Suprapubic skin (tissue), 4 donors: ENCODE data around the gene TMEM106C. TPM values are rescaled to one million over a fixed set of nuclear protein-coding genes. Genes with fewer than 3 reads are reported as not detected.

Experiments used
- DNase-seq, 2 donors: peaks; one replicate each; pipeline ENCODE4 v3.0.0-alpha.2; 2019; ENCODE audit warnings: low spot score in 2 of 2
- H3K27ac ChIP-seq: fragments of 200-600 bp; sonication (generic); one replicate; pipeline ENCODE4 v1.5.1; 2019
- H3K27me3 ChIP-seq: fragments of 200-600 bp; sonication (generic); one replicate; pipeline ENCODE4 v1.5.1; 2019
- H3K36me3 ChIP-seq: fragments of 200-600 bp; sonication (generic); one replicate; pipeline ENCODE4 v1.5.1; 2019
- H3K4me1 ChIP-seq: fragments of 200-600 bp; sonication (generic); one replicate; pipeline ENCODE4 v1.5.1; 2019
- H3K4me3 ChIP-seq: fragments of 200-600 bp; sonication (generic); one replicate; pipeline ENCODE4 v1.5.1; 2019; ENCODE audit warnings: mild to moderate bottlenecking
- H3K9me3 ChIP-seq: fragments of 200-600 bp; sonication (generic); one replicate; pipeline ENCODE4 v1.5.1; 2019
- CTCF ChIP-seq, 2 donors: fragments of 200-600 bp in 1 of 2; fragments of 450-650 bp in 1 of 2; sonication (generic) in 1 of 2; IDR thresholded peaks; one replicate each; pipeline ENCODE4 v1.5.1; 2016 to 2019; ENCODE audit warnings: antibody characterized with exemption in 2 of 2, mild to moderate bottlenecking in 1 of 2, moderate library complexity in 1 of 2
- EP300 ChIP-seq: sonication (generic); formaldehyde crosslinking; IDR thresholded peaks from one replicate; pipeline ENCODE4 v1.6.1; 2017; ENCODE audit warnings: antibody characterized with exemption
- POLR2A ChIP-seq, 2 donors: fragments of 450-650 bp; IDR thresholded peaks; one replicate each; pipeline ENCODE4 v1.6.1; 2017; ENCODE audit warnings: antibody characterized with exemption in 2 of 2, mild to moderate bottlenecking in 2 of 2, moderate library complexity in 2 of 2
- POLR2AphosphoS5 ChIP-seq, 3 donors: sonication (generic); formaldehyde crosslinking; IDR thresholded peaks; one replicate each; pipeline ENCODE4 v1.6.1; 2017; ENCODE audit warnings: antibody characterized with exemption in 3 of 3
- WGBS: methylation state at CpG from one replicate; pipeline ENCODE4 v1.1.5; 2018; 5-methylcytosine and 5-hydroxymethylcytosine counted together
- total RNA-seq, 4 donors: library from RNA; depleted of rRNA; stranded (reverse); fragments of >200 nt; gene quantifications; one replicate each; pipeline ENCODE4 v1.1.0, GENCODE V29; 2016

TMEM106C gene
- total RNA-seq, 4 donors from 2014 or later = 36.8 to 52.9 (median 46.5) TPM

- Histone ChIP-seq H3K27me3 (peaks cover 81% of the 10 kb centered on the region), H3K27ac (no peak overlapping the region), H3K9me3 (no peaks in the 10 kb centered on the region), H3K4me3 (peak overlapping the region; percentile 54), H3K36me3 (no peaks in the 10 kb centered on the region), H3K4me1 (peaks cover 49% of the 10 kb centered on the region)
- TF ChIP-seq POLR2A (IDR thresholded peaks at IDR 0.05) = no peak
- TF ChIP-seq POLR2AphosphoS5 (IDR thresholded peaks at IDR 0.05) = no peak
- TF ChIP-seq EP300 = no peak
- TF ChIP-seq CTCF (IDR thresholded peaks at IDR 0.05) = no peak
- peak in 1 of 2 donors; percentile 53 for DNase-seq
- WGBS = 0% methylated on average over 8 of the region's 13 CpGs
These were observed 39.0 kb downstream of the TMEM106C start for GRCh38 chr12:48002414-48002730.

- TF ChIP-seq POLR2AphosphoS5 (IDR thresholded peaks at IDR 0.05) = no peak
- TF ChIP-seq EP300 = no peak
- no peak for TF ChIP-seq CTCF (IDR thresholded peaks at IDR 0.05)
- TF ChIP-seq POLR2A (IDR thresholded peaks at IDR 0.05) = no peak
- H3K4me1 ChIP-seq = peaks cover 49% of the 10 kb centered on the region
- no peak overlapping the region for H3K27ac ChIP-seq
- DNase-seq = peak in 1 of 2 donors; percentile 71
- H3K4me3 ChIP-seq = peak overlapping the region; percentile 54
- WGBS = 1% methylated on average over 13 of the region's 26 CpGs
- no peaks in the 10 kb centered on the region for H3K9me3 ChIP-seq
- no peaks in the 10 kb centered on the region for H3K36me3 ChIP-seq
- peaks cover 82% of the 10 kb centered on the region for H3K27me3 ChIP-seq
These were observed 39.4 kb downstream of the TMEM106C start for GRCh38 chr12:48002773-48003218.

DNA sequence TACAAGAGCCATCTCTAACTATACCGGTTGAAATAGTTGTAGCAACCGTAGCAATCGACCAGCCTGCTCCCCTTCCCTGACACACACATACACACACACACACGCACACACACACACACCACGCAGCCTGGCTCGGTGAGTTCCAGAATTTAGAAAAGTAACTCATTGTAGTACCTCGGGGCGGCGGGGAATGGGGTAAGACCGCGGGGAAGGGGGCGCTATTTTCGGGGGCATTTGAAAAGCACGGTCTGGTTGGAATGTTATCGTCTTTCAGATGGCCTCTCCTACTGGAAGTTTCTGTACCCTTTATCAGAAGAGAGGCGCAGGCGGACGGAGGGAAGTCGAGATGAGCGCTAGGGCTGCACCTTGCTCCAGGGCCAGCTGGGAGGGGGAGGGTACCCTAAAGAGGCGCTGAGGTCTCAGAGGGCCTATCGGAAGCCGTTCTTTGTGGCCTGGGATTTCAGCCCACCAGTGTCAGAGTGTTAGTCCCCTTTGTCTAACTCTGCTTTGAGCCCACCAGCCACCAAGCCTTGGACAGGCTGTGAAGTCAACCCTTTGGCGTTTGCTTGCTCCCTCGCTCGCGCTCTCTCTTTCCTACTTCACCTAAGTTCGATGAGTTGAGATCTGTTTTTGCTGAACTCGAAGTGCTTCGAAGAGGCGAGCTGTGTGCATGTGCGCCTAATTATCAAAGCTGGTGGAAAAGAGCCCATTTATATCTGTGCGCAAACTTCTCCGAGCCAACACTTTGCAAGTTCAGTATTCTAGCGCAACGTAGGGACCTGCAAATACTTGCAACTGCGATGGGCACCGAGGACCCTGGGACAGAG is 40.0 kb downstream of the TMEM106C start:
- H3K27me3 ChIP-seq = peaks cover 79% of the 10 kb centered on the region
- peaks cover 49% of the 10 kb centered on the region for H3K4me1 ChIP-seq
- no peak overlapping the region for H3K27ac ChIP-seq
- H3K9me3 ChIP-seq = no peaks in the 10 kb centered on the region
- H3K4me3 ChIP-seq = peak overlapping the region; percentile 54
- DNase-seq = no peak
- 8% methylated on average over 36 of the region's 38 CpGs for WGBS
- TF ChIP-seq CTCF (IDR thresholded peaks at IDR 0.05) = no peak
- TF ChIP-seq EP300 = no peak
- TF ChIP-seq POLR2AphosphoS5 (IDR thresholded peaks at IDR 0.05) = no peak
- TF ChIP-seq POLR2A (IDR thresholded peaks at IDR 0.05) = no peak
- H3K36me3 ChIP-seq = no peaks in the 10 kb centered on the region

- DNase-seq = no peak
- Histone ChIP-seq H3K9me3 (no peaks in the 10 kb centered on the region), H3K4me1 (peaks cover 49% of the 10 kb centered on the region), H3K4me3 (peak within 1 kb of the TSS; percentile 36), H3K27me3 (peaks cover 83% of the 10 kb centered on the region), H3K36me3 (no peaks in the 10 kb centered on the region), H3K27ac (no peak within 1 kb of the TSS)
- no peak for TF ChIP-seq CTCF (IDR thresholded peaks at IDR 0.05)
- TF ChIP-seq POLR2AphosphoS5 (IDR thresholded peaks at IDR 0.05) = no peak
- TF ChIP-seq POLR2A (IDR thresholded peaks at IDR 0.05) = no peak
- TF ChIP-seq EP300 = no peak
- WGBS = 5% methylated on average over 29 of the region's 83 CpGs
These were observed 40.9 kb downstream of the TMEM106C start, which contains the start of gene COL2A1 for GRCh38 chr12:48004053-48004941. COL2A1 (minus strand) TSS chr12:48004476; CDS start chr12:48004321, 155 bp downstream.
